MCF 10A (cell line): Measurements from ENCODE around the gene NRARP. TPM values are rescaled to one million over a fixed set of nuclear protein-coding genes. Genes with fewer than 3 reads are reported as not detected.

Source experiments
- BruUV-seq: library from RNA; stranded (reverse); fragments of 400-500 nt; replicated peaks from 2 replicates; lab custom pipeline; 2021; lab: Mats Ljungman, UMichigan
- CTCF ChIA-PET: fragments of 300-600 bp; sonication (Branson Sonifier 250); formaldehyde crosslinking; extraction: SDS; loops from one replicate; lab custom pipeline; 2021; ENCODE audit warnings: antibody characterized with exemption, inconsistent platforms; lab: Yijun Ruan, JAX
- POLR2A ChIA-PET: fragments of 300-600, 350-650 bp; sonication (Branson Sonifier 250); formaldehyde crosslinking; extraction: SDS; loops from one replicate; lab custom pipeline; 2020; ENCODE audit warnings: antibody characterized with exemption, inconsistent platforms; lab: Yijun Ruan, JAX
- DNase-seq: peaks from one replicate; pipeline ENCODE4 v3.0.0-alpha.2; 2018; ENCODE audit not compliant: unreplicated experiment
- H3K27ac Mint-ChIP-seq: one replicate; pipeline ENCODE4 v1.8.0; 2022; ENCODE audit warnings: mild to moderate bottlenecking, low read depth, mixed read lengths; ENCODE audit not compliant: unreplicated experiment
- H3K27me3 Mint-ChIP-seq: one replicate; pipeline ENCODE4 v1.8.0; 2022; ENCODE audit warnings: mixed read lengths; ENCODE audit not compliant: insufficient read depth, unreplicated experiment
- H3K36me3 Mint-ChIP-seq: one replicate; pipeline ENCODE4 v1.8.0; 2022; ENCODE audit warnings: mild to moderate bottlenecking, moderate library complexity, mixed read lengths; ENCODE audit not compliant: insufficient read depth, unreplicated experiment
- H3K4me1 Mint-ChIP-seq: one replicate; pipeline ENCODE4 v1.8.0; 2022; ENCODE audit warnings: mixed read lengths; ENCODE audit not compliant: insufficient read depth, unreplicated experiment
- H3K4me3 Mint-ChIP-seq: one replicate; pipeline ENCODE4 v1.8.0; 2022; ENCODE audit warnings: mild to moderate bottlenecking, moderate library complexity, mixed read lengths; ENCODE audit not compliant: unreplicated experiment
- H3K9me3 Mint-ChIP-seq: one replicate; pipeline ENCODE4 v1.8.0; 2022; ENCODE audit warnings: mixed read lengths; ENCODE audit not compliant: unreplicated experiment
- CTCF ChIP-seq: fragments of 200-600 bp; IDR thresholded peaks from one replicate; pipeline ENCODE4 v1.8.0; 2022; ENCODE audit warnings: antibody characterized with exemption, mild to moderate bottlenecking; ENCODE audit not compliant: unreplicated experiment
- intact Hi-C: fragments of 100-400 bp; cut with micrococcal nuclease; formaldehyde crosslinking; loops from 2 replicates; pipeline ENCODE4 v1.14.1; 2022
- total RNA-seq: library from RNA; stranded (reverse); gene quantifications from 2 replicates; pipeline ENCODE4 v1.2.3, GENCODE V29; 2022

The NRARP gene
- total RNA-seq, 1 experiment from 2014 or later, result 1.4 TPM

GRCh38 chr9:137280474-137281344, 21.4 kb downstream of the NRARP start:
- peaks cover 13% of the 10 kb centered on the region for H3K36me3 Mint-ChIP-seq

GRCh38 chr9:137279741-137280473, 22.2 kb downstream of the NRARP start:
- no peaks in the 10 kb centered on the region for H3K9me3 Mint-ChIP-seq
- peaks cover 13% of the 10 kb centered on the region for H3K36me3 Mint-ChIP-seq
- peaks cover 12% of the 10 kb centered on the region for H3K4me1 Mint-ChIP-seq
- TF ChIP-seq CTCF, result no peak
- POLR2A ChIA-PET, result no interaction called here
- CTCF ChIA-PET, result no interaction called here
- intact Hi-C loops, result no loop called here
- no peak overlapping the region for H3K27ac Mint-ChIP-seq
- BruUV-seq, result no TSS peak
- no peak for DNase-seq
- H3K4me3 Mint-ChIP-seq, result no peak overlapping the region
- no peaks in the 10 kb centered on the region for H3K27me3 Mint-ChIP-seq

More at GRCh38 chr9:137280474-137281344, 21.4 kb downstream of the NRARP start:
- H3K9me3 Mint-ChIP-seq, result no peaks in the 10 kb centered on the region
- H3K4me1 Mint-ChIP-seq, result peaks cover 12% of the 10 kb centered on the region
- H3K4me3 Mint-ChIP-seq, result no peak overlapping the region
- no peak overlapping the region for H3K27ac Mint-ChIP-seq
- DNase-seq, result no peak
- no peak for TF ChIP-seq CTCF
- intact Hi-C loops, result no loop called here
- POLR2A ChIA-PET, result no interaction called here
- no peaks in the 10 kb centered on the region for H3K27me3 Mint-ChIP-seq
- BruUV-seq, result no TSS peak
- CTCF ChIA-PET, result no interaction called here

- no peak for DNase-seq
- ChIA-PET POLR2A (no interaction called here), CTCF (no interaction called here)
- no peak for TF ChIP-seq CTCF
- Mint-ChIP-seq H3K36me3 (peaks cover 17% of the 10 kb centered on the region), H3K4me1 (peaks cover 21% of the 10 kb centered on the region), H3K9me3 (no peaks in the 10 kb centered on the region), H3K27me3 (no peaks in the 10 kb centered on the region), H3K27ac (no peak overlapping the region), H3K4me3 (no peak overlapping the region)
- intact Hi-C loops, result no loop called here
- no TSS peak for BruUV-seq
Observed at GRCh38 chr9:137278721-137279711, 23.1 kb downstream of the NRARP start.
